GM21717 (cell line): Measurements from ENCODE around the gene CDC6.
A peak's percentile ranks its signal among the peaks of the same experiment; 100 is the strongest.

Experiments used
- ATAC-seq: cut with Tn5 transposase; IDR thresholded peaks from one replicate; pipeline ENCODE4 v1.9.1; 2021; ENCODE audit warnings: mild to moderate bottlenecking, moderate library complexity; ENCODE audit not compliant: unreplicated experiment

Gene CDC6

DNA sequence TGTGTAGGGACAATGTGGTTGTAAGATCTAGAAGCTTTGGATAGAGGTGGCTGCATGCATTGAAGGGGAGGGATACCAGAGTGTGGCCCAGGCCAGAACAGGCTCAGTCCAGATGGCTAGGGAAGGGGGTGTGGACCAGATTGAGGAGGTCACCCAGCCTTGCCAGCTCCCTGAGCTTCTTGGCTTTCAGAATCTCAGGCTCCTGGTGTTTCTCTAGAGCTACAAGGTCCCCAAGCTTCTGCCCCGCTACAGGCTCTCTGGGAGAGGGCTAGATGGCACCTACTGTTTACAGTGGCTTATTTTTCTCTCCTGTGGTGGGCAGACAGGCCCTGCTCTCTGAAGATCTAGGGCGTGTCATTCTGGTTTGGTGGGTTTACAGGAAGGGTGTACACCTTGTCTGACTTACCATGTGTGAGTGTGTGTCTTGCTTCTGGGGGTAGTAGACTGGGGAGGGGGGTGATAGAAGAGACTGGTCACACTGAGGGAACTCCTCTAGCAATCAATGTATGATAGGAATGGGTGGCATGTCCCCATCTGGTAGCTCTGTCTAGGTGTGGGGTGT lies 22.4 kb downstream of the CDC6 start:
- ATAC-seq = no peak

DNA sequence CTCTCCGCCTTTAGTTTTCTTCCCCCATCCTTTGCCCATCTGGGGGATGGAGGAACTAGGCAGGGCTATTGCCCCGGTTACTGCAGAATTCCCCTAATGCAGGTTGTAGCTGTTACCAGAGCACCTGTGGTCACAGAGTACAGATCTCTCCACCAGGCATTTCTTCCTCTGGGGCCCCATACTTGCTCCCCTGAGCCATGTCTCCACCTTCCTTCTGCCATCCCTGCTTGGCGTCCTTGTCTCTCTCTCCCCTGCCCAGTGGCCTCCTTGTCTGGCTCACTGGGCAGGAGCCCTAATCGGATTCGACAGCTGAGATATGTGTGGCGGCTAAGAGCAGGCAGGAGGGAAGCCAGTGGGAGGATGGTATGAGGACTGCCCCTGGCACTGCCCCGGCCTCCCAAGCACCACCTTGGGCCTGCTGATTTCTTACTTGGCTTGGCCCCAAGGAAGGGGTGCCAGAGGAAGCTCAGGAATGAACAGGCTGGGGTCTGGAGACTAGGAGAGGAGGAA lies 23.3 kb downstream of the CDC6 start:
- no peak for ATAC-seq

DNA sequence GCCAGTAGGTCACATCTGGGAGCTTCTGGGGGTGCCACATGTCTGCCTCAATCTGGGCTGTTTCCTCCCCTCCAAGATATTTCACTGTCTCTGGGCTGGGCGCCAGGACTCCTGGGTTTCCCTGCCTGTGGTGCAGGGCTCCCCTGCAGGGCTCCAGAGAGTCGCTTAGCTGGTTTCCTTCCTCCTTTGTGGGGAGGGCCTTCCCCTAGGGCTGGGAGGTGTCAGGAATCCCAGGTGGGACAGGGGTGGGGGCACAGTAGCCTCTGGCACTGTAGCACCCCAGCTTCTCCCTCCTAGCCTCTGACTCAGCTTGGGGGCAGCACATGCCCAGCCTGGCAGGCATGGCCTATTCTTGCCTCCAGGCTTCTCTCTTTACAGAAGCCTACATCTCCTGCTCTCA lies 23.9 kb downstream of the CDC6 start:
- no peak for ATAC-seq

DNA sequence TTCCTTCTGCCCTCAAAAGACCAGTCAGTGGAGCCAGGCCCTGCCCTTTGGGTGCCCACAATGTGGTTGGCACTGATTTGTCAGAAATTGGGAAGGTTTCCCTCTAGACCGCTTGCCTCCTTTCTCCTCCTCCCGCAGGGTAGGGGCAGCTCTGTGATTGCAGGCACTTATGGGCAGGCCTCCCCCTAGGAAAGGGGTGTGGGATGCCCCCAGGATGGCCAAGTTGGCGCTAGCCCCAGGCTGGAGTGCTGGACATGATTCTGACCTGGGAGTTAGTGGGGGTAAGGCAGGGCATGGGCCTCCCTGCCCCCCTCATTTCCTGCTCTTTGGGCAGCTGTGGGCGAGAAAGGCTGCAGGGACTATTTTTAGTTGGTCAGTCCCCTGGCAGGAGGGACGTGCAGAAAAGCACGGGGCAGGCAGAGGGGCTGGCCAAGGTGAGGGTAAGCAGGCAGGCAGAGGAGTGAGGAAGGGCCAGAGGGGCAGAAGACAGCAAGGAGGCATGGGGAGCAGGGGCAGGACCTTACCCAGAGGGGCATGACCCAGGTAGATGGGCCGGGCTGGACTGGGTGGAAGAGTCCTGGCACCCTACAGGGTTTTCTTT lies 24.6 kb downstream of the CDC6 start:
- ATAC-seq = no peak

DNA sequence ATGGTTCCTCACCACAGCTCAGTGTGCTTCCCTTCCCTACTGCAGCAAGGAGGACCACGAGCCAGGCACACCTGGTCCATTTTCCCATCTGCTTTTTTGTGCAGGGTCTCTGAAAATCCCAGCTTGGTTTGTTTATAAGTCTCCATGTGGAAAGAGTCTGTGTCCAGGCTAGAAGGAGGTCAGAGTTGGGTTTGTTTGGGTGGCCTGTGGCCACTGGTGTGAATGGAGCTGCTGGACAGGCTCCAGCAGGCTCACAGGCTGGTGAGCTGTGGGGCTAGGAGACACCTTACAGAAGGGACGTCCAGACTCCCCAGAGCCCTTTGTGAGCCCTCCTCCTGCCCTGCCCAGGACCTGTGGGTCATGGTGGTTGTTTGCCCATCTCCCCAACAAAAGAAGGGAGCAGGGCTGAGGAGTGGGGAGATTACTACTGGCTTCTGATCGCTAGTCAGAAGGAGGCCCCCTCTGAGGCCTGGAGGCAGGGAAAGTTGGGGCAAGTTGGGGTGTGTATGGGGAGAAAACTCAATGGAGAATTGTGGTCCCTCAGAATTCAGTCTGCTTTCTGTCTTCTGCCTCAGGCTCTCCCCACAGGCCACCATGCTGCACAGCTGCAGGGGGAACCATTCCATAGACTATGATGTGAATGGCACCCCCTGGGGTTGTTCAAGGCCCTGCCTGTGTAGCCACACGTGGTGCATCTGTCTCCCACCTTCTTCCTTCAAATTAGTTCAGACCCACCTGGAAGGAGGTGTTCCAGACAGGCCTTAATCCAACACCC lies 25.4 kb downstream of the CDC6 start:
- ATAC-seq = no peak

DNA sequence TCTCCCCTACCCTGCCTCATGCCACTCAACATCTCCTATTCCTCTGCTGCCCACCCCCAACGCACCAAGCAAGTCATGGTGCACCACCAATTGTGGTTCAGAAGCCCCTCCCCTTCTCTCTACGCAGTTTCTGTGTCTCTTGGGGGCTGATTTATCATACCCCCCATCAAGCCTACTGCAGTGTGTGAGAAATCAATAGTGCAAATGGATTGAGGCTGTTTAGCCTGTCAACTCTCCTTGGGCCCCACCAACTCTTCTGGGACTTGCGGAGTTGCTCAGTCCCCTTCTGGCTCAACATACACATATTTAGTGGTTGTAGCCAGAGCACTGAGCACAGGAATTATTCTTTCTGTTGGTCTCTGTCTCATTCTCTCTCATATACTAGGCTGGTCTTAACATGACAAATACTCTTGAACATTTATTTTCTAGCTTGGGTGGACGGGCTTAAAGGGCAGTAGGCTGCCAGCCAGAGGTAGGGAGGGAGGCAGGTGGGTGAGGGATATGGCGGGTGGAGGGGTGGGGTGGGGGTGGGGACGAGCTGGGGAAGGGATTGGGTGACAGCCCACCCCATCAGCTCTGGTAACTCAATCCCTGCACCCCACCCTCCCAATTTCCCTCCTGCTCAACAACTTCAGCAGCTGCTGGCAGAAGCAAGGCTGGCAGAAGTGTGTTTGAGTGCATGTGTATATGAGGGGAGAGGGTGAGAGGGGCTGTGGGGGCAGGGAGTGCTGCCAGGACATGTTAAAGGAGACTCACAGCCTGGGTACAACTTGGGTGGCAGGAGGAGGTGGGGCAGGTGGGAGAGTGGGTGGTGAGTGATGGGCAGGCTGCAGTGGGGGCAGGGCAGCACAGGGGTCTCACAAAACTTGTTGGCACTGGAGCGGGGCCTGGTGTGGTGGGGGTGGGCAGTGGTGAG lies 26.2 kb downstream of the CDC6 start:
- ATAC-seq = no peak

DNA sequence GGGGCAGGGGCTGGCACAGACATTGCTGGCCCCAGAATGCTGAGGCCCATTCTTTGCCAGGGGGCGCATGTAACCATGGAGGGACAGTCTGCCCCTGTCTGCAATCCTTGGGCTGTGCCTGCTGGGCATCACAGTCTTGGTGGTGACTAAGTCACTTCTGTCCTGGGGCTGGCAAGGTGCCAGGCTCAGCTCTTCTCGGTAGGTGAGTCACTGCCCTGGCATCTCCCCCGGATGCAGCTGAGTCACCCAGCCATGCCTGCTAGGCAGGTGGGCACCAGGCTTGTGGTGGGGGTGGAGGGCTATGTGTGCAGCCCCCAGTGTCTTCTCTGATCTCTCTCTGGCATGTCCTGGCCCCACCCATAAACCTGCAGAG lies 26.9 kb downstream of the CDC6 start:
- ATAC-seq = no peak

DNA sequence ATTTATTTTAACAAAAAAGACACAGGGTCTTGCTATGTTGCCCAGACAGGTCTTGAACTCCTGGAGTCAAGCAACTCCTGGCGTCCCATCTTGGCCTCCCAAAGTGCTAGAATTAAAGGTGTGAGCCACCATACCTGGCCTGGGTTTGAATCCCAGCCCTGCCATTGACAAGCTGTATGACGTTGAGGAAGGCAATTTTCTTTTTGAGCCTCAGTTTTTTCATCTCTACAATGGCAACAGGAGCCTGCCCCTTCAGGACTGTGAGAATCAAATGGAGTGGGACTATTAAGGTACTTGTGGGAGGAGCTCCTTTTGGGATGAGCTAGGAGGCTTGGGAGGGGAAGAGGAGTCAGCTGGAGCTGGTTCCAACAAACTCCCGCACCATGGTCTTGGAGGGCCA lies 27.5 kb downstream of the CDC6 start:
- ATAC-seq = no peak

DNA sequence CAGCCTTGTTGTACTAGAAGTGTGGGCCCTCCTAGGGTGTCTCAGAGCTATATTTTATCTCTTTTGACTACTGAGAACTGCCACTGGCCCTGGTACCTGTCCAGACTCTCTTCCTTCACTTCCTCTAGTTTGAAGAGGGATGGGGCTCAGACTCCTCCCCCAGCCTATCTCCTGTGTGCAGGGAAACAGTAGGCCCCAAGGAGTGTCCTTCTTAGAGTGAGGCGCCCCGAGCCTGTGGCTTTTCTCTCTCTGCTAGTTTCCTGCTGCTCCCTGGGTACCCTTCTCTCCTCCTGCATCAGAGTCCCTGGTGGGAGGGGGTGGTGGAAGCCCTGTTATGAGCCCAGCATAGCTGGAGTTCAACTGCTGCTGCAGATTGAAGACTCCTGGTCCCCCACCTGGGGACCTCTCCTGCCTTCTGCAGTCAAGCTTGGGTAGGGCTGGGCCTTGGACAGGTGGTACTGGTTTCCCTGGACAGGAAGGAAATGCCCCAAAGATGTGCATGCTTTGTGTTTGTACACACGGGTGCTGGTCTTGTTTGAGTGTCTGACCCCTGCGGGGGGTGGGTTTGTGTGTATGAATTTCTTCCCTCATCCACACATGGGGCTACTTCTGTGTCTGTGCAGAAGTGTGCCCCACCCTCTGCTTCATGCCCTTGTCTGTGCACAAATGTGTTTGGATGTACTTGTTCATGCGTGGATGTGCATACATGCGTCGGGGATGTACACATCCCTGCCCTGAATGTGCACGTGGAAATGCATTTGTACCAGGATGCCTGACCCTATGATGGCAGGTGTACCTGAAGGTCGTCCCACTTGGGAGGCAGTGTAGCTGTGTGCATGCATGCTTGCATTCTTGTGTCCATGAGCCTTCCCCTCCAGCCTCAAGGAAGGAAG lies 28.2 kb downstream of the CDC6 start:
- no peak for ATAC-seq

DNA sequence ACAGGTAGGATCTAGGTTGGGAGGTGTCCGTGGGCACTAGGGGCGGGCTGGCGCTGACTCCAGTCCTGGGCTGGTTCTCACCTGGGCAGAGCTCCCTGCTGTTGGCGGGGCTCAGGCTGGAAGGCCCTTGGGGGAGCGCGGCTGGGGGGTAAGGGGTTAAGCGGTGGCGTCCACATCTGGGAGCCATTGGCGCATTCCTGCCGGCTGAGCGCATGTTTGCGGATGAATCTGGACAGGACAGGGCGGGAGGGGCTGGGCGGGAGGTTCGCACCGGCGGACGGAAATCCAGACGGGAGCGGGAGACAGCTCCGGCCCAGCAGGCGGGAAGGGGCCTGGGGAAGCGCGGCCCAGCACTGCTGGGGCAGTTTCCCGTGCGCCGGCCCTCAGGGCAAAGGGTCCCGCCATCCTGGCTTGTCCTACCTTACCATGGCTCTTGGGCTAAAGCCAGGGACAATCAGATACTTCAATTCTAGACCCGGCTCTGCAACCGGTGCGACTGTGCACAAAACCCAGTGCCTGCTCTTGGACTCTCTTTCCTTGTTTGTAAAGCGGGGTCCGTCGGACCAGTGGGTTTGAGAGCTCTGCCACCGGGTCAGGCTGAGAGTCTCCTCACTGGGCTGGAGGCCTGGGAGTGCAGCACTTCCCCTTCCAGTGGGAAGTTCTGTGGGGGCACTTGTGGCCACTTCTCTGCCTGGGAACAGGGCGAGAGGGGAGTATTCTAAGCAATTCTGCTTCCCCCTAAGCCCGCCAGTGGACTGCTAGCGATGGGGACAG lies 29.1 kb downstream of the CDC6 start:
- no peak for ATAC-seq

DNA sequence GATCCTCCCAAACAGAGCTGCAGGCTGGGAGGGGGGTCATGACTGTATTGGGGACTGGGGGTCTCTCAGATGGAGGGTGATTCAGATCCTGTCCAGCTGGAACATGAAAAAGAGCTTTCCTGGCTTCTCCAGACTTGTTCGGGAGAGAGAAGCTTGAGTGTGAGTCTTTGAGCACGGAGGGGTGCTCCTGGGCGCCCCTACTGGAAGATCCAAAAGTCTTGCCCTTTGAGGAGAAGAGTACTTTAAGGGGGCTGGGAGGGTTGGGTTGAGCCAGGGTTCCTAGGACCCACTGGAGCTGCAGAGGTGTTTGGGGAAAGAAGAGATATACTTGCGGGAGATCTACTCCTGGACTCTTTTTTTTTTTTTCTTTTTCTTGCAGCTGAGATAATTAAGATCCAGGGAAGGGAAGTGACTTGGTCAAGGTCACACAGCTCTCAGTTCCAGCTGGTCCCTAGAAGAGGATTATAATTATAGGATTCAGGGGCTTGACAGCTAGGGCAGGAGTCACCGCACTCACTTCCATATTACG lies 29.7 kb downstream of the CDC6 start:
- no peak for ATAC-seq

DNA sequence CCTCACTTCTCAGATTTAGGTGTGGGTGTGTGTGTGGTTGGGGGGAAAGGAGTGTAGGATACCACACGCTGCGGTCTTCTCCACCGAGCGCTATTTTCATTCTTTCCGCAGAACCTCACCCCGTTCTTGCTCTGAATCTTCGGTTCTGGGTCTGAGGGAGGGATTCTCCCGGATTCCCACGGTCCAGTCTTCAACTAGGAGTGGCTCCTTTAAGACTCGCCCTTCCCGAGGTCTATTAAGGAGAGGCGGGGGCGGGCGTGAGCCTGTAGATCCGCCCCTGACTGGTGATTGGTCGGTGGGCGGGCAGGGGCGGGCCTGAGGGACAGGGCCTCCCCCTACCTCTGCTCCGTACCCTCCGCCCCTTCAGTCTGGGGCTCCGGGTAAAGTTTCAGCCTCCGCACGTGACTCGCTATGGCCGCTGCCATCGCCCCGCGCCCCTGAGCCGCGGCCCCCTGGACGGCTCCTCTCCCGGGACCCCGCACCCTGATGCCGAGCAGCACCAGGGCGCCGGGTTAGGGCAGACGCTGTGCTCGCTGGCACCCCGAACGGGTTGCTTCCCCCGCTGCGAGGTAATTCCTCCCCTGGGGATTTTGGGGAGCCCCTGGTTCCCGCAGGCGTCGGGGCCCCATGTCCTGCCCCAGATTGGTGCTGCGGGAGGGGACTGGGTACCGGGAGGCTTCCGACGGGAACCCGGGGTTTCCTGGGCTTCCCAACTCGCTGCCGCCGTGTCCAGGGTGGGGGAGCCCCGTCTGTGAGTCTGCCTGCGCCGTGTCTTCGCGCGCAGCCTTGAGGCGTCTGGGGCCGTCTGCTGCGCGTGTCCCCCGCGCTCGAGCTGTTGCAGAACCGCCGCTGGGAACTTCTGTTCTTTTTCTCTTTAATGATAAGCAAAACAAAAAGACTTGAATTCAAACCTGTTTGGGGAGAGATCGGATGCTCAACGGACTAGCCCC lies 30.5 kb downstream of the CDC6 start:
- ATAC-seq = peak; percentile 50

DNA sequence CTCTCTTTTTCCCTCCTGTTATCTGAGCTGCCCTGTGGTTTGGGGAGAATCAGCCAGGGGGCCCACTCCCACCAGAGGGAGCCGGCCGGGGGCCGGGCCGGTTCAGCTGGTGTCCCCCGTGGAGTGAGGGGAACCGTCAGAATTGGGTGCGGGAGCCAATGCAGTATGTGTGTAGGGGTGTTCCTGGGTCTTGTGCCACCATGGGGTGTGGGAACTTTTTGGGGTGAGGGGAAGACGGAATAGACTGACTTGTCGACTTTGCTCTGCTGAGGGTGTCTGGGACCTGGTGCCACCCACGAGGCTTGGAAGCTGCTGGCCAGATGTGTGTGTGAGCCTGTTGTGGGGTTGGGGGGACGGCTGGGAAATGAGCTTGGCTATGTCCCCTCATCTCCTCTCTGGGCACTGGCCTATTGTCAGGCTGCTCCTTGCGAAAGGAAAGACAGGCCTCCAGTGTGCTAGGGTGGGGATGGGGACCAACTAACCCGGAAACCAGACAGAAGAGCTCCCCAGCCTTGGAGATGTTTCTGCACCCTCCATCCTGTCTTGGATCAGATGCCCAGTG lies 31.2 kb downstream of the CDC6 start:
- ATAC-seq = no peak

DNA sequence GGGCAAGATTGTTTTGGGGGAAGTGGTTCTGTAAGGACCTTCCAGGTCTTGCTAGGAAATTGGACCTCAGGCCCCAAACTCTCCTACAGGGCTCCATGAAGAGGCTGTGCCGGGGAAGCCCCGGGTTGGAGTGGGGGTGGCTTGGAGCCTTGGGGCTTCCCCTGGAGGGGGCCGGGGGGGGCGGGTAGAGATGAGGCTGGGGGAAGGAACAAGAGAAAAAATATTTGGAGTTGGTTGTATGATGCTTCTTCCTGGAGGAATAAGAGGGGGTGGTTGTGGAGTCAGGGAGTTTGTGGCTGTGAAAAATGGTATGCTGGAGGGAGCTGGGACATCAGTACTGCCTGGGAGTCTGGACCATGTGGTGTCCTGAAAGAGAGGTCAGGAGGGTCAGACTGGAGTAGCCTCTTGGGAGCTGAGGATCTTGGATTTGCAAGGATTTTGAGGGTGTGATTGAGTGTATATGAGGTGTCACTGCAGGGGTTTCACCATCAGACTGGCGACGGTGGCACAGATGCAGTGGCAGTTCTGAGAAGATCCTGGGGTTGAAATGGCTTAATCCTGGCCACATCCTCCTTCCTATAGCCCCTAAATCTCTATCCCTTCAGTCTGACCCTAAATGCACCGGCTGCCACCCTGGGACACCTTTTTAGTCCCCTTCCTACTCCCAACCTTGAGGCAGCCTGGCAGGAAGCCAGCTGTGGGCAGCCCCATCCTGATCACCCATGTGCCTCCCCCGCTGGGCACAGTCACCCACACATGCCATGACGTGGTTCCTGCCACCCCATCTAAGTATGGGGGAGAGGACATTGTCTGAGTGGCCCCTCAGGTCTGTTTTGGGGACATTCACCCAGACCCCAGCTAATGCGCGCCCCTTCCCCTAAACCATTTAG lies 32.2 kb downstream of the CDC6 start:
- ATAC-seq = no peak

DNA sequence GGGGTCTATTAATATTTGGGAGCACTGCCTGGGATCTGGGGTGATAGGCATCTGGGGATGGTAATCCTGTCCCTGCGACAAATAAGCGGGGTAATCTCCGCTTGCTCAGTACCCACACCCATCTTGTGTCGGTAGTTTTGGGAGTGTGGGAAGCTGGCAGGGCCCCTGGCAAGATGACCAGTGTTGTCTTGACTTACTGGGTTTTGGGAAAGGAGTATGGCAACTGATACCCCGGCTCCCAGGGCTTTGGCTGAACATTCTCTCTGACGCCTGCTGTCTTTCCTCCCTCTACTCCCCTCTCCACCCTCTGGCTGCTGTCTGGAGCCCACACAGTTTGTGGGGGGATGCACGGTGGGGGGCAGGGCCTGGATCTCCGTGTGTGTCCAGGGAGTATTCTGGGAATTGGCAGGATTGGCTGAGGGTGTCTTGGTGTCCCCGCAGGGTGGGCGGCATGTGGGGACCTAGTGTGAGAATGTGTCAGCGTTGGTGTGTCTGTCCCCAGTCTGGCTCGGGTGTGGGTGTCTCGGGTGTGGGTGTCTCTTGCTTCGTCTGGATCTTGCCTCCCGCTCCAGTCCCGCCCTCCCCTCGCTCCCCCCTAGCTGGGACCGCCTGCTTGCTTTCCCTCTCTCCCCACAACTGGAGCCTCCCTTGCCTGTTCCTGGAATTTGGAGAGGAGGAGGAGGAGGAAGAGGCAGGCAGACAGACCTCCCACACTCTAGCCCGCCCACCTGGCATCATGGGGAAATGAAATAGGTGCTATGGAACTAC lies 33.3 kb downstream of the CDC6 start:
- ATAC-seq = no peak

DNA sequence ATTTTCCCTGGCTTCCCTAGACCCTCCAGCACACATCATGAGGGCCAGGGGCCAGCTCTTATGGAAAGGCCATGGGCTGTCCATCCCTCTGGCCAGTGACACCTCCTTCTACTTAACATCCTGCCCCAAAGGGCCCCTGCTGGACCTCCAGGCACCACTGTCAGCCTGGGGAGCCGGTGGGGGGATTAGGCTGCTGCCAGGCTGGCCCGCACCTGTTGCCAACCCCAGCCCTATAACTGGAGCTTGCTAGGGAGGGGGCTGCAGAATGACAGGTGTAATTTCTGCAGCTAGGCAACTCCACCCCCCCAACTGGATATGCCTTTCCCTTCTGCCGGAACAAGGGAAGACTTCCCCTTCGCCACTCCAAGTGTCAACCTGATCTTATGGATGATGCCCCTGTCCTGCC lies 33.8 kb downstream of the CDC6 start:
- no peak for ATAC-seq
